HG02759 (cell line): ENCODE data around the gene KLHL3.

Source experiments
- ATAC-seq: cut with Tn5 transposase; IDR thresholded peaks from one replicate; pipeline ENCODE4 v1.9.1; 2021; ENCODE audit warnings: mild to moderate bottlenecking, moderate library complexity; ENCODE audit not compliant: unreplicated experiment

The KLHL3 gene

GRCh38 chr5:137636830-137637714, 98.8 kb downstream of the KLHL3 start:
- no peak for ATAC-seq

- ATAC-seq: no peak
Observed at GRCh38 chr5:137636099-137636498, 99.8 kb downstream of the KLHL3 start.

GRCh38 chr5:137635521-137635921, 100.4 kb downstream of the KLHL3 start:
- no peak for ATAC-seq

- ATAC-seq: no peak
Observed at GRCh38 chr5:137633896-137634295, 102.0 kb downstream of the KLHL3 start.

GRCh38 chr5:137632716-137633115, 103.2 kb downstream of the KLHL3 start:
- ATAC-seq: no peak

- no peak for ATAC-seq
Observed at GRCh38 chr5:137631453-137631852, 104.4 kb downstream of the KLHL3 start.

- no peak for ATAC-seq
Observed at GRCh38 chr5:137630972-137631370, 104.9 kb downstream of the KLHL3 start.

- no peak for ATAC-seq
Observed at GRCh38 chr5:137630216-137630971, 105.5 kb downstream of the KLHL3 start.

GRCh38 chr5:137629646-137630045, 106.2 kb downstream of the KLHL3 start:
- ATAC-seq: peak; percentile 69

GRCh38 chr5:137627706-137628105, 108.2 kb downstream of the KLHL3 start:
- ATAC-seq: no peak

- no peak for ATAC-seq
Observed at GRCh38 chr5:137627293-137627692, 108.6 kb downstream of the KLHL3 start.

- ATAC-seq: no peak
Observed at GRCh38 chr5:137624786-137625349, 111.0 kb downstream of the KLHL3 start.

- no peak for ATAC-seq
Observed at GRCh38 chr5:137622850-137623249, 113.0 kb downstream of the KLHL3 start.

GRCh38 chr5:137621861-137622823, 113.7 kb downstream of the KLHL3 start:
- no peak for ATAC-seq

- ATAC-seq: no peak
Observed at GRCh38 chr5:137621306-137621705, 114.6 kb downstream of the KLHL3 start.

- ATAC-seq: no peak
Observed at GRCh38 chr5:137619191-137619870, 116.6 kb downstream of the KLHL3 start.

- ATAC-seq: no peak
Observed at GRCh38 chr5:137618476-137618875, 117.4 kb downstream of the KLHL3 start.

GRCh38 chr5:137617528-137618205, 118.2 kb downstream of the KLHL3 start:
- ATAC-seq: no peak

- no peak for ATAC-seq
Observed at GRCh38 chr5:137616046-137616445, 119.8 kb downstream of the KLHL3 start.
